OCI-LY7 (cell line): ENCODE data around the gene AMZ1. TPM values are rescaled to one million over a fixed set of nuclear protein-coding genes. Genes with fewer than 3 reads are reported as not detected.

ENCODE experiments used
- BruUV-seq: library from RNA; stranded (reverse); fragments of 400-500 nt; replicated peaks from 2 replicates; lab custom pipeline; 2021; lab: Mats Ljungman, UMichigan
- CTCF ChIA-PET: fragments of 300-600 bp; sonication (Branson Sonifier 250); formaldehyde crosslinking; loops from one replicate; lab custom pipeline; 2022; ENCODE audit warnings: antibody characterized with exemption; ENCODE audit not compliant: unreplicated experiment; lab: Charles Lee
- POLR2A ChIA-PET: fragments of 300-600 bp; sonication (Branson Sonifier 250); formaldehyde crosslinking; loops from one replicate; lab custom pipeline; 2022; ENCODE audit warnings: antibody characterized with exemption; lab: Charles Lee
- DNase-seq: peaks from one replicate; pipeline ENCODE4 v3.0.0-alpha.2; 2015; ENCODE audit warnings: low spot score
- H2AFZ ChIP-seq: fragments of 200-600 bp; sonication (generic), shearing (Covaris generic); 2 replicates; pipeline ENCODE4 v1.6.1; 2014; ENCODE audit warnings: mild to moderate bottlenecking, antibody characterized with exemption, low read length, moderate library complexity
- H3K27ac ChIP-seq: fragments of 200-600 bp; sonication (generic); 2 replicates; pipeline ENCODE4 v1.5.1; 2014; ENCODE audit warnings: mixed run types, low read depth, mild to moderate bottlenecking, moderate library complexity, low read length, inconsistent platforms; ENCODE audit not compliant: poor library complexity, severe bottlenecking
- H3K36me3 ChIP-seq: fragments of 200-600 bp; sonication (generic); 2 replicates; pipeline ENCODE4 v1.6.1; 2014; ENCODE audit warnings: mild to moderate bottlenecking, antibody characterized with exemption, low read length, moderate library complexity, mixed read lengths; ENCODE audit not compliant: insufficient read depth
- H3K4me1 ChIP-seq: fragments of 200-600 bp; sonication (generic); 2 replicates; pipeline ENCODE4 v1.5.1; 2014; ENCODE audit warnings: mild to moderate bottlenecking, low read length; ENCODE audit not compliant: insufficient read depth, poor library complexity, severe bottlenecking
- H3K4me2 ChIP-seq: fragments of 200-600 bp; sonication (generic); 2 replicates; pipeline ENCODE4 v1.6.1; 2014; ENCODE audit warnings: mild to moderate bottlenecking, low read length
- H3K4me3 ChIP-seq: fragments of 200-600 bp; sonication (generic); 2 replicates; pipeline ENCODE4 v1.5.1; 2014; ENCODE audit warnings: mild to moderate bottlenecking, low read depth, low read length; ENCODE audit not compliant: poor library complexity, severe bottlenecking
- H3K79me2 ChIP-seq: fragments of 200-600 bp; sonication (generic); 2 replicates; pipeline ENCODE4 v1.6.1; 2016; ENCODE audit warnings: low read depth, mild to moderate bottlenecking, low read length, moderate library complexity, mixed read lengths; ENCODE audit not compliant: insufficient read depth
- H3K9me2 ChIP-seq: fragments of 200-600 bp; sonication (generic); 2 replicates; pipeline ENCODE4 v1.6.1; 2016; ENCODE audit warnings: mild to moderate bottlenecking, low read length, mixed read lengths; ENCODE audit not compliant: insufficient read depth
- H3K9me3 ChIP-seq: fragments of 200-600 bp; sonication (generic); 2 replicates; pipeline ENCODE4 v1.6.1; 2014; ENCODE audit warnings: mild to moderate bottlenecking, mixed run types, low read length, mixed read lengths
- H4K20me1 ChIP-seq: fragments of 200-600 bp; sonication (generic); 2 replicates; pipeline ENCODE4 v1.6.1; 2014; ENCODE audit warnings: mild to moderate bottlenecking, antibody characterized with exemption, low read length, moderate library complexity, mixed read lengths; ENCODE audit not compliant: insufficient read depth
- CTCF ChIP-seq: fragments of 200-600 bp; sonication (generic); conservative IDR thresholded peaks from 2 replicates; pipeline ENCODE4 v1.5.1; 2014; ENCODE audit warnings: mild to moderate bottlenecking, antibody characterized with exemption, low read length, moderate library complexity, mixed read lengths
- EZH2phosphoT487 ChIP-seq: fragments of 200-600 bp; sonication (generic); IDR thresholded peaks from 2 replicates; pipeline ENCODE4 v1.6.1; 2018; ENCODE audit warnings: low read depth, borderline replicate concordance, mild to moderate bottlenecking, mixed run types, antibody characterized with exemption, low read length, moderate library complexity, mixed read lengths
- intact Hi-C: fragments of 100-400 bp; cut with micrococcal nuclease; formaldehyde crosslinking; loops from one replicate; pipeline ENCODE4 v1.10.0; 2022; ENCODE audit not compliant: unreplicated experiment
- total RNA-seq, 2 experiments: library from RNA; depleted of rRNA in 1 of 2; stranded (reverse); fragments of >200 nt in 1 of 2; shearing (Covaris generic) in 1 of 2; gene quantifications; 2 replicates each; pipeline ENCODE4 v1.2.3, GENCODE V29; 2014 to 2022

Gene AMZ1
- total RNA-seq, 2 experiments from 2014 or later, result 1.4 to 2.7 TPM

- no peaks in the 10 kb centered on the region for H3K9me2 ChIP-seq
- intact Hi-C loops, result no loop called here
- no peak overlapping the region for H3K4me3 ChIP-seq
- H3K4me2 ChIP-seq, result no peak overlapping the region
- H3K4me1 ChIP-seq, result peaks cover 18% of the 10 kb centered on the region
- no TSS peak for BruUV-seq
- no peaks in the 10 kb centered on the region for H3K79me2 ChIP-seq
- no peaks in the 10 kb centered on the region for H4K20me1 ChIP-seq
- H3K27ac ChIP-seq, result no peak overlapping the region
- H3K9me3 ChIP-seq, result no peaks in the 10 kb centered on the region
- TF ChIP-seq CTCF, result no peak
- TF ChIP-seq EZH2phosphoT487, result no peak
- ChIA-PET CTCF (no interaction called here), POLR2A (interaction anchor here (0.5 kb wide), 1 partner anchor 90 kb away, joined by 4 read pairs; no protein-coding TSS in a partner anchor)
- no peak for DNase-seq
- no peak overlapping the region for H2AFZ ChIP-seq
- H3K36me3 ChIP-seq, result no peaks in the 10 kb centered on the region
Measured at GRCh38 chr7:2705371-2706096, 17.5 kb downstream of the AMZ1 start.

- H3K79me2 ChIP-seq, result no peaks in the 10 kb centered on the region
- no peak for DNase-seq
- H3K4me3 ChIP-seq, result no peak overlapping the region
- ChIA-PET POLR2A (no interaction called here), CTCF (no interaction called here)
- H3K4me2 ChIP-seq, result no peak overlapping the region
- intact Hi-C loops, result no loop called here
- no peaks in the 10 kb centered on the region for H3K9me3 ChIP-seq
- no peaks in the 10 kb centered on the region for H3K9me2 ChIP-seq
- no TSS peak for BruUV-seq
- H3K36me3 ChIP-seq, result no peaks in the 10 kb centered on the region
- TF ChIP-seq CTCF, result no peak
- no peak for TF ChIP-seq EZH2phosphoT487
- no peaks in the 10 kb centered on the region for H4K20me1 ChIP-seq
- no peak overlapping the region for H2AFZ ChIP-seq
- H3K4me1 ChIP-seq, result peaks cover 29% of the 10 kb centered on the region
- H3K27ac ChIP-seq, result no peak overlapping the region
Measured at GRCh38 chr7:2706685-2707126, 18.7 kb downstream of the AMZ1 start.

- Histone ChIP-seq H4K20me1 (no peaks in the 10 kb centered on the region), H3K9me3 (no peaks in the 10 kb centered on the region), H3K4me3 (no peak overlapping the region), H3K27ac (no peak overlapping the region), H2AFZ (no peak overlapping the region), H3K4me1 (peaks cover 32% of the 10 kb centered on the region), H3K36me3 (no peaks in the 10 kb centered on the region), H3K79me2 (no peaks in the 10 kb centered on the region), H3K9me2 (no peaks in the 10 kb centered on the region), H3K4me2 (no peak overlapping the region)
- intact Hi-C loops, result no loop called here
- no peak for DNase-seq
- ChIA-PET CTCF (no interaction called here), POLR2A (no interaction called here)
- no peak for TF ChIP-seq CTCF
- no peak for TF ChIP-seq EZH2phosphoT487
- no TSS peak for BruUV-seq
Measured at GRCh38 chr7:2707481-2707880, 19.5 kb downstream of the AMZ1 start.
